Measurements from ENCODE around the gene WDR90.

DNA sequence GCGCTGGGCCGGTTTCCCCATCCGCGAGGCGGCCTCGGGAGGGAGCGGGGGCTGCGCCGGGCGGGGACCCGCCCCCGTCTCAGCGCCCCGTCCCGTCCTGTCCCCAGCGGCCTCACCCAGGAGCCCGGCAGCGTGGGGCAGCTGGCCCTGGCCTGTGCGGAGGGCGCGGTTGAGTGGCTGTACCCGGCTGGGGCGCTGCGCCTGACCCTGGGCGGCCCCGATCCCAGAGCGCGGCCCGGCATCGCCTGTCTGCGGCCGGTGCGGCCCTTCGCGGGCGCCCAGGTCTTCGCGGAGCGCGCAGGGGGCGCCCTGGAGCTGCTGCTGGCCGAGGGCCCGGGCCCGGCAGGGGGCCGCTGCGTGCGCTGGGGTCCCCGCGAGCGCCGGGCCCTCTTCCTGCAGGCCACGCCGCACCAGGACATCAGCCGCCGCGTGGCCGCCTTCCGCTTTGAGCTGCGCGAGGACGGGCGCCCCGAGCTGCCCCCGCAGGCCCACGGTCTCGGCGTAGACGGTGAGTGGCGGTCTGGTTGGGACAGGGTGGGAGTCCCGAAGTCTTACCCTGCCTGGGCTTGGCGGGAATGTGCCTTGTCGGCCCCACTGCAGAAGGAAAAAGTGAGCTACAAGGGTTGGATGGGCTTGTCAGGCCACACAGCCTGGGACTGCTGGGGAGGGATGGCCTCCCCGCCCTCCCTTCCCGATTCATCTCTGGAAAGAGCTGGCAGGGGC lies 66.5 kb downstream of the WDR90 start:
- TF ChIP-seq, protein P1, sequence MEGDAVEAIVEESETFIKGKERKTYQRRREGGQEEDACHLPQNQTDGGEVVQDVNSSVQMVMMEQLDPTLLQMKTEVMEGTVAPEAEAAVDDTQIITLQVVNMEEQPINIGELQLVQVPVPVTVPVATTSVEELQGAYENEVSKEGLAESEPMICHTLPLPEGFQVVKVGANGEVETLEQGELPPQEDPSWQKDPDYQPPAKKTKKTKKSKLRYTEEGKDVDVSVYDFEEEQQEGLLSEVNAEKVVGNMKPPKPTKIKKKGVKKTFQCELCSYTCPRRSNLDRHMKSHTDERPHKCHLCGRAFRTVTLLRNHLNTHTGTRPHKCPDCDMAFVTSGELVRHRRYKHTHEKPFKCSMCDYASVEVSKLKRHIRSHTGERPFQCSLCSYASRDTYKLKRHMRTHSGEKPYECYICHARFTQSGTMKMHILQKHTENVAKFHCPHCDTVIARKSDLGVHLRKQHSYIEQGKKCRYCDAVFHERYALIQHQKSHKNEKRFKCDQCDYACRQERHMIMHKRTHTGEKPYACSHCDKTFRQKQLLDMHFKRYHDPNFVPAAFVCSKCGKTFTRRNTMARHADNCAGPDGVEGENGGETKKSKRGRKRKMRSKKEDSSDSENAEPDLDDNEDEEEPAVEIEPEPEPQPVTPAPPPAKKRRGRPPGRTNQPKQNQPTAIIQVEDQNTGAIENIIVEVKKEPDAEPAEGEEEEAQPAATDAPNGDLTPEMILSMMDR (conservative IDR thresholded peaks at IDR 0.05) = no peak; the same call in 1 of the 2 replicates
- no peak for TF ChIP-seq EZH2 (IDR thresholded peaks at IDR 0.05; ENCODE audit: low read depth)
